HG03045 (cell line): Measurements from ENCODE around the gene DAPK2.

ENCODE experiments used
- ATAC-seq: cut with Tn5 transposase; IDR thresholded peaks from one replicate; pipeline ENCODE4 v1.9.1; 2021; ENCODE audit warnings: mild to moderate bottlenecking, moderate library complexity; ENCODE audit not compliant: unreplicated experiment

DAPK2 gene

GRCh38 chr15:63946524-63947065 is 99.7 kb downstream of the DAPK2 start:
- no peak for ATAC-seq

GRCh38 chr15:63945838-63946298 is 100.4 kb downstream of the DAPK2 start:
- no peak for ATAC-seq

- ATAC-seq = no peak
Observed at GRCh38 chr15:63945007-63945788, 101.1 kb downstream of the DAPK2 start.

- ATAC-seq = no peak
Observed at GRCh38 chr15:63944681-63944955, 101.7 kb downstream of the DAPK2 start.

GRCh38 chr15:63943829-63944680 is 102.2 kb downstream of the DAPK2 start:
- no peak for ATAC-seq

- ATAC-seq = no peak
Observed at GRCh38 chr15:63942486-63943365, 103.6 kb downstream of the DAPK2 start.

GRCh38 chr15:63941698-63942465 is 104.4 kb downstream of the DAPK2 start:
- no peak for ATAC-seq

GRCh38 chr15:63940966-63941620 is 105.2 kb downstream of the DAPK2 start:
- ATAC-seq = no peak

GRCh38 chr15:63939531-63940130 is 106.7 kb downstream of the DAPK2 start:
- ATAC-seq = no peak

GRCh38 chr15:63938486-63939061 is 107.7 kb downstream of the DAPK2 start:
- ATAC-seq = no peak

- no peak for ATAC-seq
Observed at GRCh38 chr15:63933522-63933921, 112.8 kb downstream of the DAPK2 start.

GRCh38 chr15:63931556-63931955 is 114.7 kb downstream of the DAPK2 start:
- ATAC-seq = no peak

GRCh38 chr15:63930034-63930433 is 116.3 kb downstream of the DAPK2 start:
- no peak for ATAC-seq

GRCh38 chr15:63928185-63928842 is 118.0 kb downstream of the DAPK2 start:
- no peak for ATAC-seq

GRCh38 chr15:63923993-63924950 is 122.0 kb downstream of the DAPK2 start:
- ATAC-seq = no peak

GRCh38 chr15:63922916-63923315 is 123.4 kb downstream of the DAPK2 start:
- ATAC-seq = no peak

- ATAC-seq = no peak
Observed at GRCh38 chr15:63922261-63922904, 123.9 kb downstream of the DAPK2 start.
